T-helper 17 cell (primary cell): ENCODE data around the gene OTOGL. TPM values are rescaled to one million over a fixed set of nuclear protein-coding genes. Genes with fewer than 3 reads are reported as not detected.
"Not testable (repeated sequence)": the region's sequence is repeated elsewhere in the genome, so short reads cannot be mapped to it uniquely, and the experiment has no call there.

ENCODE experiments used
- ATAC-seq: fragments of 150-1000 bp; cut with Tn5 transposase; 2 replicates; pipeline ENCODE4 v1.10.0; 2021; ENCODE audit warnings: mild to moderate bottlenecking, moderate library complexity
- DNase-seq, 3 donors: peaks; one replicate each; pipeline versions ENCODE4 v3.0.0 to v3.0.0-alpha.2; 2020 to 2021
- H3K9me3 ChIP-seq: one replicate; pipeline ENCODE4 v1.7.0; 2013; ENCODE audit warnings: low read length, mild to moderate bottlenecking; ENCODE audit not compliant: control insufficient read depth, poor library complexity, severe bottlenecking
- H3K27ac Mint-ChIP-seq: one replicate; pipeline ENCODE4 v1.8.0; 2022; ENCODE audit warnings: mild to moderate bottlenecking, moderate library complexity, mixed read lengths
- H3K27me3 Mint-ChIP-seq: one replicate; pipeline ENCODE4 v1.8.0; 2022; ENCODE audit warnings: mixed read lengths
- H3K36me3 Mint-ChIP-seq: one replicate; pipeline ENCODE4 v1.8.0; 2022; ENCODE audit warnings: low read depth, mixed read lengths
- H3K4me1 Mint-ChIP-seq: one replicate; pipeline ENCODE4 v1.8.0; 2022; ENCODE audit warnings: mild to moderate bottlenecking, mixed read lengths
- H3K4me3 Mint-ChIP-seq: one replicate; pipeline ENCODE4 v1.8.0; 2022; ENCODE audit warnings: mild to moderate bottlenecking, moderate library complexity, mixed read lengths
- total RNA-seq, 4 donors: library from RNA in 2 of 4; stranded (reverse) in 2 of 4; gene quantifications; one replicate each; pipeline ENCODE4 v1.2.3 and lab custom pipeline; 2022 to 2026

OTOGL gene
- total RNA-seq, 2 donors from 2014 or later: not detected

- Mint-ChIP-seq H3K4me1 (no peaks in the 10 kb centered on the region), H3K27me3 (peaks cover 24% of the 10 kb centered on the region), H3K4me3 (no peak overlapping the region), H3K36me3 (peaks cover 4% of the 10 kb centered on the region), H3K27ac (no peak overlapping the region)
- ATAC-seq (no peak), DNase-seq (no peak)
- no peaks in the 10 kb centered on the region for H3K9me3 ChIP-seq
These were observed 127.2 kb downstream of the OTOGL start for GRCh38 chr12:80226576-80226975.

- not testable (repeated sequence) for H3K9me3 ChIP-seq, ATAC-seq, H3K36me3 Mint-ChIP-seq, DNase-seq, H3K27ac Mint-ChIP-seq, H3K4me1 Mint-ChIP-seq
- Mint-ChIP-seq H3K4me3 (peak overlapping the region; percentile 4), H3K27me3 (peaks cover 20% of the 10 kb centered on the region)
These were observed 128.6 kb downstream of the OTOGL start for GRCh38 chr12:80227904-80228303.

GRCh38 chr12:80230068-80230467 lies 130.7 kb downstream of the OTOGL start:
- ATAC-seq (no peak), DNase-seq (no peak)
- H3K4me1 Mint-ChIP-seq: no peaks in the 10 kb centered on the region
- peaks cover 4% of the 10 kb centered on the region for H3K36me3 Mint-ChIP-seq
- H3K27me3 Mint-ChIP-seq: peaks cover 24% of the 10 kb centered on the region
- H3K4me3 Mint-ChIP-seq: no peak overlapping the region
- no peak overlapping the region for H3K27ac Mint-ChIP-seq
- no peaks in the 10 kb centered on the region for H3K9me3 ChIP-seq

- DNase-seq (no peak), ATAC-seq (no peak)
- H3K9me3 ChIP-seq: no peaks in the 10 kb centered on the region
- Mint-ChIP-seq H3K4me1 (no peaks in the 10 kb centered on the region), H3K4me3 (no peak overlapping the region), H3K36me3 (no peaks in the 10 kb centered on the region), H3K27me3 (peaks cover 16% of the 10 kb centered on the region), H3K27ac (no peak overlapping the region)
These were observed 133.5 kb downstream of the OTOGL start for GRCh38 chr12:80232837-80233236.

GRCh38 chr12:80233926-80234325 lies 134.6 kb downstream of the OTOGL start:
- peaks cover 14% of the 10 kb centered on the region for H3K27me3 Mint-ChIP-seq
- DNase-seq (no peak), ATAC-seq (no peak)
- H3K4me3 Mint-ChIP-seq: no peak overlapping the region
- H3K4me1 Mint-ChIP-seq: no peaks in the 10 kb centered on the region
- no peak overlapping the region for H3K27ac Mint-ChIP-seq
- no peaks in the 10 kb centered on the region for H3K9me3 ChIP-seq
- H3K36me3 Mint-ChIP-seq: no peaks in the 10 kb centered on the region

GRCh38 chr12:80234667-80235066 lies 135.3 kb downstream of the OTOGL start:
- DNase-seq (no peak), ATAC-seq (no peak)

GRCh38 chr12:80235944-80236343 lies 136.6 kb downstream of the OTOGL start:
- ATAC-seq (no peak), DNase-seq (no peak)
- Mint-ChIP-seq H3K27ac (no peak overlapping the region), H3K4me3 (no peak overlapping the region), H3K36me3 (no peaks in the 10 kb centered on the region), H3K4me1 (no peaks in the 10 kb centered on the region), H3K27me3 (peaks cover 9% of the 10 kb centered on the region)
- H3K9me3 ChIP-seq: no peaks in the 10 kb centered on the region

More at GRCh38 chr12:80234667-80235066, 135.3 kb downstream of the OTOGL start:
- no peaks in the 10 kb centered on the region for H3K36me3 Mint-ChIP-seq
- H3K27ac Mint-ChIP-seq: no peak overlapping the region
- H3K9me3 ChIP-seq: no peaks in the 10 kb centered on the region
- no peaks in the 10 kb centered on the region for H3K4me1 Mint-ChIP-seq
- H3K4me3 Mint-ChIP-seq: no peak overlapping the region
- H3K27me3 Mint-ChIP-seq: peaks cover 9% of the 10 kb centered on the region

- H3K27ac Mint-ChIP-seq: no peak overlapping the region
- no peak for ATAC-seq
- H3K27me3 Mint-ChIP-seq: peaks cover 6% of the 10 kb centered on the region
- no peaks in the 10 kb centered on the region for H3K9me3 ChIP-seq
- H3K4me3 Mint-ChIP-seq: no peak overlapping the region
- DNase-seq: no peak
- no peaks in the 10 kb centered on the region for H3K36me3 Mint-ChIP-seq
- H3K4me1 Mint-ChIP-seq: no peaks in the 10 kb centered on the region
These were observed 140.5 kb downstream of the OTOGL start for GRCh38 chr12:80239867-80240266.

GRCh38 chr12:80241576-80242273 lies 142.4 kb downstream of the OTOGL start:
- H3K9me3 ChIP-seq: no peaks in the 10 kb centered on the region
- Mint-ChIP-seq H3K4me3 (no peak overlapping the region), H3K36me3 (no peaks in the 10 kb centered on the region), H3K4me1 (no peaks in the 10 kb centered on the region), H3K27ac (no peak overlapping the region), H3K27me3 (no peaks in the 10 kb centered on the region)
- ATAC-seq (no peak), DNase-seq (no peak)

- H3K4me3 Mint-ChIP-seq: no peak overlapping the region
- no peak for ATAC-seq
- no peak for DNase-seq
- H3K36me3 Mint-ChIP-seq: no peaks in the 10 kb centered on the region
- H3K9me3 ChIP-seq: no peaks in the 10 kb centered on the region
- H3K27ac Mint-ChIP-seq: no peak overlapping the region
- H3K27me3 Mint-ChIP-seq: no peaks in the 10 kb centered on the region
- no peaks in the 10 kb centered on the region for H3K4me1 Mint-ChIP-seq
These were observed 143.0 kb downstream of the OTOGL start for GRCh38 chr12:80242321-80242720.

GRCh38 chr12:80249581-80249980 lies 150.2 kb downstream of the OTOGL start:
- H3K36me3 Mint-ChIP-seq, DNase-seq, ATAC-seq, H3K9me3 ChIP-seq, H3K27ac Mint-ChIP-seq, H3K27me3 Mint-ChIP-seq, H3K4me1 Mint-ChIP-seq, H3K4me3 Mint-ChIP-seq: not testable (repeated sequence)

- Mint-ChIP-seq H3K4me1 (no peaks in the 10 kb centered on the region), H3K4me3 (no peak overlapping the region), H3K36me3 (no peaks in the 10 kb centered on the region), H3K27ac (no peak overlapping the region), H3K27me3 (peaks cover 14% of the 10 kb centered on the region)
- no peaks in the 10 kb centered on the region for H3K9me3 ChIP-seq
- ATAC-seq (no peak), DNase-seq (no peak)
These were observed 158.6 kb downstream of the OTOGL start for GRCh38 chr12:80257920-80258319.

- DNase-seq (no peak), ATAC-seq (no peak)
- Mint-ChIP-seq H3K36me3 (no peaks in the 10 kb centered on the region), H3K27me3 (peaks cover 26% of the 10 kb centered on the region), H3K4me3 (no peak overlapping the region), H3K4me1 (no peaks in the 10 kb centered on the region), H3K27ac (no peak overlapping the region)
- H3K9me3 ChIP-seq: no peaks in the 10 kb centered on the region
These were observed 160.9 kb downstream of the OTOGL start for GRCh38 chr12:80260269-80260668.

GRCh38 chr12:80261403-80261802 lies 162.1 kb downstream of the OTOGL start:
- H3K4me3 Mint-ChIP-seq: no peak overlapping the region
- H3K27ac Mint-ChIP-seq: no peak overlapping the region
- no peaks in the 10 kb centered on the region for H3K36me3 Mint-ChIP-seq

More at GRCh38 chr12:80261403-80261802, 162.1 kb downstream of the OTOGL start:
- peaks cover 25% of the 10 kb centered on the region for H3K27me3 Mint-ChIP-seq
- H3K9me3 ChIP-seq: no peaks in the 10 kb centered on the region
- ATAC-seq: no peak
- no peak for DNase-seq
- H3K4me1 Mint-ChIP-seq: peaks cover 2% of the 10 kb centered on the region
